Activated CD4-positive, CD25-positive, alpha-beta regulatory T cell treated with anti-CD3 and anti-CD28 coated beads, Interleukin-2, amount 50 U/mL, for 16 hours (primary cell): ENCODE results near the gene LMNA.
A peak's percentile ranks its signal among the peaks of the same experiment; 100 is the strongest.

ENCODE experiments used
- DNase-seq: peaks from one replicate; pipeline ENCODE4 v3.0.0-alpha.2; 2020; ENCODE audit warnings: low read depth, low spot score

LMNA gene

DNA sequence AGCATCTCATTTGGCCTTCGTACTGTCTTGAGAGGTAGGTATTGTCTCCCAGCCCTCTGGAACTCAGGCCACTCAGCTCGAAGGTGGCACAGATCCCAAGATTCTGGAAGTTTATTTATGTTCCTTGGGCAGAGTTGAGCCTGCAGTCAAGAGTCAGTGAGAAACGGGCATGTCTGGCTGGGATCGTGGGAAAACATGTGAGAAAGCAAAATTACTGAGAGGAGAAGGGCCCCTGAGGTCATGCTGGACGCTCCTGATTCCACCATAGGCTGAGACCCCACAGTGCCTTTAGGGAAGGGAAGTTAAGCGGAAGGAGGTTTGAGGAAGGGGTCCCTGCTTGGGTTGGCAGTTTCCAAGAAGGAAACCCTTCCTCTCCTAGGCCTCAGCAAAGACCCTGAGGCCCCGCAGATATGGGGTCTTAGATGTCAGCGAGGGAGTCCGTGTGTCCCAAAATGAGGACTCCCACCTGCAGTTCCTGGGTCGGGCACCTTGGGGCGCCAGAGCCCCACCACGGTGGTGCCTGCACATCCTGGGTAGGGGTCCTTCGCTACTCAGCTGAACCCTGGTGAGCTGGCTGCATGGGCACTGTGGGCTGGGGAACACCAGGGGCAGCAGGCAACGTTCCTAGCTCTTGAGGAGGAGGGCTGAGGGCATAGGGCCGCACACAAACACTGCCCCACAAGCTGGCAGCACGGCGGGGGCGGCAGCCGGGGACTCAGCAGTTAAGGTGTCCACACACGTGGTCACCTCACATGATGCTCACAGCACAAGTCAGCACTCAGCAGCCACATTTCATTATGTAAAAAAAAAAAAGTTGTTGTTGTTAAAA lies 26.6 kb downstream of the LMNA start:
- DNase-seq: no peak

DNA sequence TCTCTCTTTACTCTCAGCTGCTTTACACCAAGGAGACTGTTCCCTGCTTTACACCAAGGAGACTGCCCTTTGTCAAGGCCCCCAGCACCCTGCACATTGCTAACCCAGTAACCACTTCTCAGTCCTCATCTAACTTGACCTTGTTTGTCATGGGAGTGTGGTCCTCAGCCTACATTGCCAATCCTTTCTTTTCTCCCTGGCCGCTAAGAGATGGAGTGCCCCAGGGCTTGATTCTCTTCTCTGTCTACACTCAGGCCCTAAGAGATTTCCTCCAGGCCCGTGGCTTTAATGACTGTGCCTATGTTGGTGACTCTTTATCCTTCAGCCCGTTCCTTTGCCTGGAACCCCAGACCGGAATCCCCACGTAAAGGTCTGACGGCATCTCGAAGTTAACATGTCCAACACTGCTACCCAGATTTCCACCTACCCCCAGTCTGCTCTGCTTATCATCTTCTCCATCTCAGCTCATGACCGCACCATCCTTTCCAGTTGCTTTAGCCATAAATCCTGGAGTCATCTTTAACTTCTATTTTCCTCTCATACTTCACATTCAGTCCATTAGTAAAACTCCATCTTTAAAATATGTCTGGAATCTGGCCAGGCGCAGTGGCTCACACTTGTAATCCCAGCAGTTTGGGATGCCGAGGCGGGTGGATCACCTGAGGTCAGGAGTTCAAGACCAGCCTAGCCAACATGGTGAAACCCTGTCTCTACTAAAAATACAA lies 29.4 kb downstream of the LMNA start:
- DNase-seq: no peak

DNA sequence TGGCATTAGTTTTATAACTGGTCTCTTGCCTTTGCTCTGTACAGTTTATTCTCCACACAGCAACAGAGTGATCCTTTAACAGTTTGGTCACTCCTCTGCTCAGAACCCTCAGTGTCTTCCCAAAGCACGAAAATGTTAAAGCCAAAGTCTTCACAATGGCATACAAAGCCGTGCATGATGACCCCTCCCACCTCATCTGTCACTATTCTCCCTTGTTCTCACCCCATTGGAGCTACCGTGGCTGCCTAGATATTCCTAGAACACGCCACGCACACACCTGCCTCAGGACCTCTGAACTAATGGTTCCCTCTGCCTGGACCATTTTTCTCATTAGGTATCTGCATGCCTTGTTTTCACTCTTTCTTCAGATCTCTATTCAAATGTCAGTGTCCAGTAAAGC lies 30.2 kb downstream of the LMNA start:
- no peak for DNase-seq

DNA sequence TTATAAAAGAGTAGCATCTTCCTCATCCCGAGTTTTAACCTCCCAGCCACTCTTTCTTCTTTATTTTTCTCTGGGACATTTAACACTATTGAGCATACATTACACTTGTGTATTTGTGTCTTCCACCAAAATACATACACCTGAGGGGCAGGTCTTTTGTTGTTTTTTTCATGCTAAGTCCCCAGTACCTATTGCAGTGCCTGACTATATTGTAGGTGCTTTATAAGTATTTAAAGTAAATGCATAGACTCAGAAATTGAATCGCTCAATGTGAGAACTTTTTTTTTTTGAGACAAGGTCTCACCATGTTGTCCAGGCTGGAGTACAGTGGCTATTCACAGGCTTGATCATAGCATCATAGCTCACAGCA lies 31.1 kb downstream of the LMNA start:
- DNase-seq: no peak

DNA sequence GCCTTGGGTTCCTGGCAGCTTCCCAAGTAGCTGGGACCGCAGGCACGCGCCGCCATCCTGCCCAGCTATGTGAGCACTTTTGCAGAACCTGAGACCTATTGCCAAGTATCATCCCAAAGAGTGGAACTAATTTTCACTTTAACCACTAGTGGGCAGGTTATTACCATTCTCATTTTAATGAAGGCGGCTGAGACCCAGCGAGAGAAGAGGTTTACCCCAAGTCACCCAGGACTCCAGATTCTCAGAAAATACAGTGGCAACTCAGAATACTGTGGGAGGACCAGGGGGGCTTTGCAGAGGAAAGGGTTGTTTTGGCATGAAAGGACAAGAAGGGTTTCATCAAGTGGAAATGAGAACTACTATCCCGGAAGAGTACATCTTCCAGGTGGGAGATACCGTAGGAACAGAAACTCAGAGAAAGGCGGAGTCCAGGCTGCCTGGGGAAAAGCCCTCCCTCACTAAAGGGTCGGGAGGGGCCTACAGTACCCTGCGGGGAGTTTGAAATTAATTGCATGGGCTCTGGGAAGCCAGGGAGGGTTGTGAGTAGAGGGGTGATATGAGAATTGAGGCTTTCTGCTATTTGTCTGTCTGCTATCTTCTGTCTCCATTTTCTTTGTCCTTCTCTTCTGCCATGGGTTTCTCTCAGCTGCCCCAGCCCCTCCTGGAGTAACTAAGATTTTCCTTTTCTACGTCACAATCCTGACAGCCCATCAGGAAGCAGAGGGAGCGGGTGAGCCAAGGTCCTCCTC lies 31.7 kb downstream of the LMNA start:
- no peak for DNase-seq

DNA sequence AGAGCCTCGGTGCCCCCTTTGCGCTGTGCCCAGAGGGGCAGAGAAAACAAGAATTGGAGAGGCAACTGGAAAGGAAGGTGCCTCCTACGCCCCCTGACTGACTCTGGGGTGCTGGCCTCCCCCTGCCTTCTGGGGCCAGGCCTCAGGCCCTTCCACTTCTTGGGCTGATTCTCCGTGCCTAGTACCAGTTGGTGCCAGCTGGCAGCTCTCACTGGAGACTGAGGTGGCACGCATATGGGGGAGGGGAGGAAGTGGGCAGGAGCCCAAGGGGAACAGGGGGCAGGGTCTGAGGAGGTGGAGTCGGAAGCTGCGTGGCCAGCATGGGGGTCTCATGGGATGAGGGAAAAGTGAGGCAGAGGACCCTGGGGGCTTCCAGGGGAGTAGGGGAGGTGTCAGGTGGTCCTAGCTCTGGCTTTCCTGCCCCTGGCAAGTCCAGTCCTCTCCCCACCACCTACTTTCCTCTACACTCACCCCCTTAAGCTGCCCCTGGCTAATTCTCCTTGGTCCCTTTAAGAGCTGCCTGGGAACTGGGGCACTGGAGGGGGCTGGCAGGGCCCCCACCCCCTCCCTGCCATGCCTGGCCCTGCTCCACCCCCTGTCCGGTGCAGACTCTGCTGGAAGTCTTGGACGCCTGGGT lies 32.4 kb downstream of the LMNA start:
- DNase-seq: no peak

DNA sequence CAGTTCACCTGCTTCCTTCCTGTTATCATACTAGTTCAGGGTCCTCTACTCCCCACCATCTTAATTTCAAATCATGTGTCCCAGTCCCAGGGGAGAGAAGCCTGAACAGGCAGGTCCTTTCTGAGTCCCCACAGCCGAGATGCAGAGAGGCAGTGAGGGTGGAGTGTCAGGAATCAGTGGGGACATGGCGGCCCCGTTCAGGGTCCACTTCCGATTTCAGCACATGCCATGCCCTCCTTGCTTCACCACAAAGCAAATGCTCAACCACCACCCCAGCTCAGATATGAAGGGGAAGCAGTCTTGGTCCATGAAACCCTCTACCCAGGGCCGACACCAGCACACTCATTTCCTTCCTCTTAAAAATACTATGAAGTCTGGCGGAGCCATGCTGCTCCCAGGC lies 33.7 kb downstream of the LMNA start:
- no peak for DNase-seq

DNA sequence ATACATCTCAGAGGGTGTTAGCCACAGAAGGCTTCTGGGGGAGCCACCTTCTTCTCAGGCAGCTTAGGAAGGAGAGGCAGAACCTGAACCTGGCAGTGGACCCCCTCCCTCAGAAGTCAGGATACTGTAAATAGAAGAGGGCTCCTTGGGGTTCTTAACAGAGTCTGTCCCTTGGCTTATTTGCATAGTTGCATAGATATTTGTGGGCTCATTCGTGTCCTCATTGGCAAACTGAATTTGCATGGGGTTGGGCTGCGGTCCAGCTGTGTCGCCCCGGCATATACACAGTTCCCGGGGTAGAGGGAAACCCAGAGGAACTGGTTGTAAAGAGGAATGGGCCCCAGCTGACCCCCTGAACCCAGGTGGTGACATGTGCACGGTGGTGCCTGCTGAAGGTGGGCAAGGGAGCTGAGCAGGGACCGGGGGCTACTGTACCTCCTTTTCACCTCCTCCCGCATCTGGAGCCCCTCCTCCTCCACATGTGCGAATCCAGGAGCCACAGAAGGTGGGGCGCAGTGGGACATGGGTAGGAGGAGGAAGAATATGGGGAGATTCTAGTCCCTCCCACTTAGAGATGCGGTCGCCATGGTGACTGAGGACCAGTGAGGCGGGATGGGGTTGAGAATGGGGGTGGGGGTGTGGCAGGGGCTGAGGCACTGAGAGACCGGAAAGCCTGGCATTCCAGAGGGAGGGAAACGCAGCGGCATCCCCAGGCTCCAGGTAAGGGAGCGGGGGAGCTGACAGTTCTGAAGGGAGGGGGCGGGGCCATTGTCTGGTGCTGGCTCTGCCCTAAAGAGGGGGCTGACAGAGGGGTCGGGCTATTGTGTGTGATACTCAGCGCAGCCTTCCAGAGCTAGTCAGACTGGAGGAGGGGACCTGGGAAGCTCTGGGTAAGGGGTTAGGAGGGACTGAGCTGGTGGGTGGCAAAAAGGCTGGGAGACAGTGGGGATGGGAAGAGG lies 35.1 kb downstream of the LMNA start:
- DNase-seq: no peak

DNA sequence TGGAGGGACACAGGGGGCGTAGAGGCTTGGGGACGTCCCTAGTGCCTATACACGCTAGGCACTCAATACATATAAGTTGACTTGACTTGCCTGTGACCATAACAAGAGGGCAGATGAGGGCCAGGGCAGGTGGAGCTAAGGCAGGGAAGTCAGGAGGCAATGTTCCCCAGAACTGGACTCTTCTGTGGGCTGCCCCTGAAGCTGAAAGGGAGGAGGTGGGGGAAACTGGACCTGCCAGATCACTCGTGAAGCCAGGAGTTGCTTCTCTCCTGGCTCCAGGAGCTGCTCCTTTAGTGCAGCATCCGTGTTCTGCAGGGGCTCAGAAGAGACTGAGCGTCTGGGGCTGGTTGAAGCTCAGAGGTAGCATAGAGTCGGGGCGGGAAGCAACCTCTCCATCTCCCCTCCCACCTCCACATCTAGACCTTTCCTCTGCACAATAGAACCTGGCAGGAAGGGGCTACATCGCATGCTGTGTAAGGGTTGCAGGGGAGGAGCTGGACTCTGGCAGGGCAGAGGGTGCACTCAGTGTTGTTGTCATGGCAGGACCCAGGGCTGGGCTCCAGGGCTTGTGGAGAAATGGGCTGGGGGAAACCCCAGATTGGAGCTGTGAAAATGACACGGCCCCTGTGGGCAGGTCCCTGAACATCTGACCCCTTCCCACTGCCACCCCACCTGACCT lies 36.0 kb downstream of the LMNA start:
- no peak for DNase-seq

DNA sequence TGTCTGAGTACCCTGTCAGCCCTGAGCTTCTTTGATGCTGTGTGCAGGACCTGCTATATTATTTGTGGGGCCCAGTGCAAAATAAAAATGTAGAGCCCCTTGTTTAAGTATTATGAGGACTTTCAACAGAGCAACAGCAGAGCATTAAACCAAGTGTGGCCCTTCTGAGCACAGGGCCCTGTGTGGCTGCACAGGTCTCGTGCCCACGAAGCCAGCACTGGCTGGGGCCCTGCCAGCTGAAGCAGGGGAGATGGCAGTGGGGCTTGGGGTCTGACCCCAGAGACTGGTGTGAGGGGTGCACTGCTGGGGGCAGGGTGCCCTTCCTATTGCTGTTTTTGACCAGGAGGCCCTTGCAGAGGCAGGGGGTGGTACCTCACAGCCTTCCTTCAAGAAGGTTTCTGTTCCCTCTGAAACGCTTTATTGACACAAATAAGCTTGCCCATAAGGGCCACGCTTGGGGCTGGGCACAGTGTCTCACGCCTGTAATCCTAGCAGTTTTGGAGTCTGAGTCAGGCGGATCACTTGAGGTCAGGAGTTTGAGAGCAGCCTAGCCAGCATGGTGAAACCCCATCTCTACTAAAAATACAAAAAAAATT lies 36.7 kb downstream of the LMNA start:
- DNase-seq: no peak

DNA sequence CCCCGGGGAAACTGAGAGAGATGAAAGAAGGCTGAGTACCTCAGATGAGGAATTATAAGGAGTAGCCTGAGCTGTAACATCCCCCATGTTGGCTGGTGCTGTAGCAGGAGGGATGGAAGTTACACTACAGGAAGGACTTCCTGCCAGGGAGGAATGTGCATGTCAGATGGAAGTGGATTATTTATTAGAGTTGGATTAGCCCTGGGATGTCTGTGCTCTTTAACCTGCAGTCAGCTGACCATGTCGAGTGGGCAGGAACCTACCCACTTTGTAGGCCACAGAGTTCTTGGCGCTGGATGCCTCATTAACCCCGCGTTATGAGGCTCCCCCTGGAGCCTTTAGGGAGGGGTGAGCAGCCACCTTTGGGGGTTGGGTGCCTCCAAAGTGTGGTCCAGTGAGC lies 38.1 kb downstream of the LMNA start:
- no peak for DNase-seq

DNA sequence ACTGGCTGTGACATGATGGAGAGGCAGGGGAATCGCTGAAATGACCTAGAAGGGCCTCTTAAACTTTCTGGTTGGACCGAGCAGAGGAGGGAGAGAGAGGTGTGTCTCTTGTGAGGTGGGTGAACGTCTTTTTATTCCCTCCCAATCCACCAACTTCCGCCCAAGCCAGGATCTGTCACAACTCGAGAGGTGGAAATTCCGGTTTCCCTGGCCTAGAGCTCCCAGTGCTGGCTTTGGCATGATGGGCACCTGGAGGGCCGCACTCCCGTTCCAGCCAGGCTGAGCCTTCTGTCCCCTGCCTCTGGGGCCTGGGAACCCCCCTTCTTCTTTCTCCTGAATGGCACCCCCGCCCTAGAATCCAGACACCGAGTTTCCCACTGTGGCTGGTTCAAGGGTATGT lies 38.9 kb downstream of the LMNA start, which contains the start of gene SEMA4A:
Gene SEMA4A (plus strand): TSS at position 224 of the 400 bp plus-strand sequence. CDS start 994 bp downstream, outside the sequence.
- no peak for DNase-seq

DNA sequence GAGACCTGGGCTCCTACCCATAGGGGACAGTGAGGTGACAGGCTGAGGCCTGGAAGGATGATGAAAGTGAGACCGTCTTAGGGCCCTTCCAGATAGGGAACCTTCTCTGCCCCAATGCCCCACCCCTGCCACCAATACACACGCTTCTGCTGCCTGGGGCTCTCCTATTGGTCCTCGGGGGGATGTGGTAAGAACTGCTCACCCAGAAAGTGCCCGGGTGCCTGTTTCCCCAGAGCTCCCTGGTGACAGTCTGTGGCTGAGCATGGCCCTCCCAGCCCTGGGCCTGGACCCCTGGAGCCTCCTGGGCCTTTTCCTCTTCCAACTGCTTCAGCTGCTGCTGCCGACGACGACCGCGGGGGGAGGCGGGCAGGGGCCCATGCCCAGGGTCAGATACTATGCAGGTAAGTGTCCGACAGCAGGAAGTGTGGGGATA lies 39.8 kb downstream of the LMNA start:
- DNase-seq: no peak

DNA sequence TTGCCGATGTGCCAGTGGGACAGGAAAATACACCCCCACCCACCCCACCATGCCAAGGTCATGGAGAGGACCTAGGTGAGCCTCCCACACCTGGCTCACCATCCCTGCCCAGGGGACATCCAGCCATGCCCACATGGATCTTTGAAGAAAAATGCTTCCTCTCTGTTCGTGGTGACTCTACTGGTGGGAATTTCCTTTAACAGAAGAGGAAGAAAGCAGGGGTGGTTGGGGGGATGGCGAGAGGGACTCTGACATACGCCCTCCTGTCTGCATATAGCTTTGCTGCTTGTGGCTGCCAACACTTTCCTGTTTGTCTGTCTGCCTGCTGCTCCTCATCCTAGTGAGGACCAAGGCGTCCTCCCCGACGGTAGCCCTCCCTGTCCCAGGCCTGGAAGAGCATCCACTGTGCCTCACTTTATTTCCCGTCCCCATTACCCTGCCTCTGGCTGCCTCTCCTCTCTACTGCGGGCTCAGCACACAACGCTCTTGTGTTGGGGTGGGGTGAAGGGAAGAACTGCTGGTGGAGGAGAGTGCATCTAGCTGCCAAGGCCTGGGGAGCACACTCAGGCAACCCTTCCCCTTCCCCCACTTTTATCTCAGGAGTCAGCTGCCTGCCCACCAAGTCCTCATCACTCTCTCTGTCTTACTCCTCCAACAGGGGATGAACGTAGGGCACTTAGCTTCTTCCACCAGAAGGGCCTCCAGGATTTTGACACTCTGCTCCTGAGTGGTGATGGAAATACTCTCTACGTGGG lies 41.4 kb downstream of the LMNA start:
- DNase-seq: no peak

DNA sequence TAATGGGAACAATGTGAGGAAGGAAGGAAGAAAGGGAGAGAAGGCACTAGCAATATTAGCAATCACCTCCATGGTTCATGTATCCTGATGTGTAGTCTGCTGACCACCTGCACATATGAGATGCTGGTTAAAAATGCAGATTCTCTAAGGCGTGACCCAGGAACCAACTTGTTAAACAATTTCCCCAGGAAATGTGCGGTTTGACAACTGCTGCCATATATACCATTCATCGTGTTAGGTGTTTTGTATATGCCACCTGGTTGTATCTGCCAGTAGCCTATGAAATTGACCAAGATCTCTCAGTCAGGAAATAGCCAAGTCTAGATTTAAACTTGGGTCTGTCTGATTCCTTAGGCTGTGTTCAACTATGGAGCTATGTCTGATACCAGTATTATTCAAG lies 43.0 kb downstream of the LMNA start:
- no peak for DNase-seq

DNA sequence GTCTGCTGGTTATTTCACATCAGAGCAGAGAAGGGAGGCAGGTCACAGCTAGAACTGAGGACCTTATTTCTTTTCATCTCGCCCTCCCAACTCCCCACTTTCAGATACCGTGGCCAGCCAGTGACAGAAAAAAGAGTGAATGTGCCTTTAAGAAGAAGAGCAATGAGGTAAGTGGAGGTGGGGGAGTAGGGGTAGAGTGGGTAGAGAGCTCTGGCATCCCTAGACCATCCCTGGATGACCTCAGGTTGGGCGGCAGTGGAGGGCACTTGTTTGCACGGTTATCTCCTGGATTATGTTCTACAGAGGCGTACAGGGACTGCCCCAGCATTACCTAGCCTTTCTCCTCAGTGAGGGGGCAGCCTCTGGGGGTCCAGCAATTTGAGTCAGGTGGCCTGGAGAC lies 43.5 kb downstream of the LMNA start:
- DNase-seq: no peak

DNA sequence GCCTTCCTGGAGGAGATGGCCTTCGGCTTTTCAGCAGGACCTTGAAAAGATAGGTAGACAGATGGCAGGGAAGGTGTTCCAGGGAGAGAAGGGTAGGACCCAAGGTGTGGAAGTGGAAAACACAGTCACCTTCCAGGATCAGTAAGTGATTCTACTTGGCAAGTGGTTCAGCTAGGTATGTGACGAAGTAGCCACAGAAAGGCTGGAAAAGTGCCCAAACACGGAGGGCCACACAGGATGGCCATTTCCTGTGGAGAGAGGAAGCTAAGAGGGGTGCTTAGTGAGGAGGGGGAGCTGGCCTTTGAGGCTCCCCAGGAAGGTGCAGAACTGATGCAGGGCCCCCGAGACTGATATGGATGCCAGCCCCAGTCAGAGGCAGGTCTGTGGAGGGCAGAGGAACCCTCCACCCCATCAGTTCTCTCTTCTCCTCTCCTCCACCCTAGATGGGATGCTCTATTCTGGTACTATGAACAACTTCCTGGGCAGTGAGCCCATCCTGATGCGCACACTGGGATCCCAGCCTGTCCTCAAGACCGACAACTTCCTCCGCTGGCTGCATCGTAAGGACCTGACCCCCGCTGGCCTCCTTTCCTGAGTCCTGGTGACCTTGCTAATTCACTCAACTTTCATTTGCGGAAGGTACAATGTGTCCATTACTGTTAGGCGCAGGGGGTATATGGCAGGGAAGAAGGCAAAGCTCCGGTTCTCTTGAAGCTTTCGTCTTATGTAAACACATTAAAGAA lies 45.7 kb downstream of the LMNA start:
- DNase-seq: no peak

DNA sequence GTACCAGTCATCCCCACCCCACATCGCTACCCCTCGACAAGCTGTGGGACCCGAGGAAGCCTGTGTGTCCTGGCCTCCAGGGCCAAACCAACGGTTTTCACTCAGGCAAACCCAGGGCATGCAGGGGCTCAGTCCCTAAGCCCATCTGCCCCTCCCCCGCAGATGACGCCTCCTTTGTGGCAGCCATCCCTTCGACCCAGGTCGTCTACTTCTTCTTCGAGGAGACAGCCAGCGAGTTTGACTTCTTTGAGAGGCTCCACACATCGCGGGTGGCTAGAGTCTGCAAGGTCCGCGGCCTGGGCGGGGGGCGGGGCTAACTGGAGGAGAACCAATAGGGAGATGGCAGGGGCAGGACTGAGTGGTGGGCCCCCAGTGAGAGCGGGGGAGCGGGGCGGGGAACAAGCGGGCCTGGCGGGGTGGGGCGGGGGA lies 46.2 kb downstream of the LMNA start:
- peak; percentile 34 for DNase-seq
